Endothelial cell (in vitro differentiated cells): ENCODE data around the gene RAPGEF4. TPM values are rescaled to one million over a fixed set of nuclear protein-coding genes. Genes with fewer than 3 reads are reported as not detected.

Source experiments
- DNase-seq: peaks from one replicate; pipeline ENCODE4 v3.0.0; 2021; ENCODE audit warnings: low spot score
- H3K27ac Mint-ChIP-seq: one replicate; pipeline ENCODE4 v1.8.0; 2021; ENCODE audit warnings: mixed read lengths, inconsistent platforms; ENCODE audit not compliant: unreplicated experiment
- H3K27me3 Mint-ChIP-seq: one replicate; pipeline ENCODE4 v1.8.0; 2021; ENCODE audit warnings: mild to moderate bottlenecking, moderate library complexity, mixed read lengths, inconsistent platforms; ENCODE audit not compliant: unreplicated experiment
- H3K36me3 Mint-ChIP-seq: one replicate; pipeline ENCODE4 v1.8.0; 2021; ENCODE audit warnings: mild to moderate bottlenecking, low read depth, mixed read lengths, inconsistent platforms; ENCODE audit not compliant: unreplicated experiment
- H3K4me1 Mint-ChIP-seq: one replicate; pipeline ENCODE4 v1.8.0; 2021; ENCODE audit warnings: mild to moderate bottlenecking, mixed read lengths, inconsistent platforms; ENCODE audit not compliant: unreplicated experiment
- H3K4me3 Mint-ChIP-seq: one replicate; pipeline ENCODE4 v1.8.0; 2021; ENCODE audit warnings: mild to moderate bottlenecking, mixed read lengths, inconsistent platforms; ENCODE audit not compliant: unreplicated experiment
- H3K9me3 Mint-ChIP-seq: one replicate; pipeline ENCODE4 v1.8.0; 2021; ENCODE audit warnings: mixed read lengths, inconsistent platforms; ENCODE audit not compliant: unreplicated experiment
- CTCF ChIP-seq: fragments of 200-600 bp; sonication (generic); IDR thresholded peaks from one replicate; pipeline ENCODE4 v1.5.0; 2021; ENCODE audit warnings: antibody characterized with exemption; ENCODE audit not compliant: unreplicated experiment
- total RNA-seq: library from RNA; stranded (reverse); fragmentation: NEBNext Ultra II Directional; extraction: Animal tissue kit (Norgen Biotek cat#: 25700); gene quantifications from one replicate; pipeline ENCODE4 v1.2.1, GENCODE V29; 2021; ENCODE audit not compliant: unreplicated experiment

Gene RAPGEF4
- total RNA-seq, 1 donor from 2014 or later = 7.5 TPM

- no peak for DNase-seq
- peaks cover 2% of the 10 kb centered on the region for H3K27me3 Mint-ChIP-seq
- no peak overlapping the region for H3K4me3 Mint-ChIP-seq
- TF ChIP-seq CTCF = no peak
- H3K9me3 Mint-ChIP-seq = no peaks in the 10 kb centered on the region
- H3K4me1 Mint-ChIP-seq = peaks cover 3% of the 10 kb centered on the region
- no peak overlapping the region for H3K27ac Mint-ChIP-seq
- peaks cover 3% of the 10 kb centered on the region for H3K36me3 Mint-ChIP-seq
Measured at GRCh38 chr2:173050684-173051083, 315.0 kb downstream of the RAPGEF4 start.

DNA sequence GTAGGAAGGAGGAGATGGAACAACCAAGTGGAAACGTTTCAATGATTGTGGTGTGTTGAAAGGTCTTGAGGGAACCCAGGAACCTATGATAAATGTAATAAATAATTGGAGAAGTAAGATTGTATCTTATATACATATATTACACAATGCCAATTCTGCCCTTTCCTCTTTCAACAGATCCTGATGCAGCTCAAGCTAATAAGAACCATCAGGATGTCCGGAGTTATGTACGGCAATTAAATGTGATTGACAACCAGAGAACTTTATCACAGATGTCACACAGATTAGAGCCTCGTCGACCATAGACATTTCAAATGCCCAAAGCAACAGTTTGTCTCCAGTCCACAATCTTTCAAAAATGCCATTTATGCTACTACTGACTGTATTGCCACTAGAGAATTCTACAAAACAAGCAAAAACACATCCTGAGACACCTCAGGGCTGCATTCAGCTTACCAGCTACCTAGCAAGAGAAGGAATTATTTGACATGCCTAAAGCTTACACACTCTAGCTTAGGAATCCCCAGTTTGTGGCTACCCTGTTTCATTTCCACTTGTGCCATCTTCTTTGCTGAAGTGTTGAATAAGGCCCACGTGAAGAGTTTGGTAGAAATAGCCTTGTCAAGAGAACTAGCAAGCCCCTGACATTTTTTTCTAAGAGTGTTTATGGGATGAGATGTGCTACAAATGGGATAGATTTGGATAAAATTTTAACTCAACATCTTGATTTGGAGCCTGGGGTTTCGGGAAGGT, 316.0 kb downstream of the RAPGEF4 start:
- Mint-ChIP-seq H3K4me1 (peaks cover 5% of the 10 kb centered on the region), H3K9me3 (no peaks in the 10 kb centered on the region), H3K36me3 (peaks cover 3% of the 10 kb centered on the region), H3K4me3 (no peak overlapping the region), H3K27me3 (peaks cover 2% of the 10 kb centered on the region), H3K27ac (no peak overlapping the region)
- no peak for TF ChIP-seq CTCF
- no peak for DNase-seq

- Mint-ChIP-seq H3K27ac (no peak overlapping the region), H3K9me3 (no peaks in the 10 kb centered on the region), H3K27me3 (peaks cover 2% of the 10 kb centered on the region), H3K4me1 (peaks cover 13% of the 10 kb centered on the region), H3K4me3 (no peak overlapping the region), H3K36me3 (peaks cover 3% of the 10 kb centered on the region)
- no peak for TF ChIP-seq CTCF
- DNase-seq = no peak
Measured at GRCh38 chr2:173053043-173053699, 317.5 kb downstream of the RAPGEF4 start.

GRCh38 chr2:173054466-173054865, 318.8 kb downstream of the RAPGEF4 start:
- TF ChIP-seq CTCF = no peak
- H3K4me3 Mint-ChIP-seq = no peak overlapping the region
- no peak overlapping the region for H3K27ac Mint-ChIP-seq
- H3K36me3 Mint-ChIP-seq = peaks cover 3% of the 10 kb centered on the region
- no peak for DNase-seq
- no peaks in the 10 kb centered on the region for H3K9me3 Mint-ChIP-seq
- peaks cover 2% of the 10 kb centered on the region for H3K27me3 Mint-ChIP-seq
- H3K4me1 Mint-ChIP-seq = peaks cover 13% of the 10 kb centered on the region
